H1 (cell line): ENCODE data around the gene ADAMTS4. TPM values are rescaled to one million over a fixed set of nuclear protein-coding genes. Genes with fewer than 3 reads are reported as not detected.

ENCODE experiments used
- CHD1 ChIP-seq: IDR thresholded peaks from 2 replicates; pipeline ENCODE4 v1.6.1; 2012; ENCODE audit warnings: low read depth, low read length, improper control_type of control experiment
- CREB1 ChIP-seq: IDR thresholded peaks from 2 replicates; pipeline ENCODE4 v1.6.1; 2012; ENCODE audit warnings: inconsistent platforms
- GABPA ChIP-seq: IDR thresholded peaks from 2 replicates; pipeline ENCODE4 v1.6.1; 2011; ENCODE audit warnings: mild to moderate bottlenecking, low read length, moderate library complexity, borderline replicate concordance; ENCODE audit not compliant: insufficient read depth
- MAFK ChIP-seq: IDR thresholded peaks from 2 replicates; pipeline ENCODE4 v1.6.1; 2012; ENCODE audit warnings: low read depth, mild to moderate bottlenecking, improper control_type of control experiment, low read length
- SAP30 ChIP-seq: fragments of 300-600 bp; sonication (generic); IDR thresholded peaks from 2 replicates; pipeline ENCODE4 v1.7.1; 2012; ENCODE audit warnings: low read length, moderate library complexity, mild to moderate bottlenecking, inconsistent platforms; ENCODE audit not compliant: insufficient read depth, insufficient replicate concordance
- SP1 ChIP-seq: IDR thresholded peaks from 2 replicates; pipeline ENCODE4 v1.6.1; 2011; ENCODE audit warnings: low read depth, low read length
- SP4 ChIP-seq: IDR thresholded peaks from 2 replicates; pipeline ENCODE4 v1.6.1; 2012; ENCODE audit warnings: low read length, inconsistent platforms
- ZNF274 ChIP-seq: IDR thresholded peaks from 2 replicates; pipeline ENCODE4 v1.7.0; 2012; ENCODE audit warnings: low read length, borderline replicate concordance; ENCODE audit errors: extremely low read depth
- polyA plus RNA-seq, 7 experiments: library from polyadenylated mRNA; depleted of rRNA in 3 of 7; stranded (reverse) in 5 of 7; unstranded in 2 of 7; fragments of >200 nt in 5 of 7; fragments of 200-250 nt in 2 of 7; gene quantifications; 1 replicate in 5 of 7; 2 replicates in 1 of 7; 4 replicates in 1 of 7; pipeline versions ENCODE4 v1.2.1 to v1.2.3, GENCODE V29; 2011 to 2013; ENCODE audit warnings: missing spikeins in 2 of 7, mixed read lengths in 2 of 7
- total RNA-seq: library from RNA; stranded (reverse); fragmentation: NEBNext Ultra II Directional; extraction: Animal tissue kit (Norgen Biotek cat#: 25700); gene quantifications from 2 replicates; pipeline ENCODE4 v1.2.1, GENCODE V29; 2021
- TF ChIP-seq, protein P1 (sequence below): IDR thresholded peaks from 2 replicates; pipeline ENCODE4 v1.6.1; 2011; ENCODE audit warnings: low read length, improper control_type of control experiment

ADAMTS4 gene
- total and polyA plus RNA-seq, 2 of the 8 experiments (the other 6 are each of a cell fraction or from before 2014, with no cell fraction given) = 4.6 to 7.2 TPM

- TF ChIP-seq SAP30 (peak; percentile 58), MAFK (no peak), CREB1 (peak; percentile 56), SP1 (peak; percentile 68; the same call in 1 of the 2 replicates), SP4 (peak; percentile 55; the same call in 1 of the 2 replicates), GABPA (no peak), CHD1 (no peak), ZNF274 (no peak)
- TF ChIP-seq, protein P1, sequence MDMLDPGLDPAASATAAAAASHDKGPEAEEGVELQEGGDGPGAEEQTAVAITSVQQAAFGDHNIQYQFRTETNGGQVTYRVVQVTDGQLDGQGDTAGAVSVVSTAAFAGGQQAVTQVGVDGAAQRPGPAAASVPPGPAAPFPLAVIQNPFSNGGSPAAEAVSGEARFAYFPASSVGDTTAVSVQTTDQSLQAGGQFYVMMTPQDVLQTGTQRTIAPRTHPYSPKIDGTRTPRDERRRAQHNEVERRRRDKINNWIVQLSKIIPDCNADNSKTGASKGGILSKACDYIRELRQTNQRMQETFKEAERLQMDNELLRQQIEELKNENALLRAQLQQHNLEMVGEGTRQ = no peak
Observed at GRCh38 chr1:161165742-161166668, 32.8 kb downstream of the ADAMTS4 start, which contains the start of gene PPOX (continued).
